Measurements from ENCODE around the gene AP2A1. TPM values are rescaled to one million over a fixed set of nuclear protein-coding genes. Genes with fewer than 3 reads are reported as not detected.

AP2A1 gene
- polyA plus RNA-seq, 1 experiment, result 59.1 TPM

- no peak overlapping the region for H3K4me3 ChIP-seq (ENCODE audit: low read depth, low read length)
- POLR2A ChIA-PET, result interaction anchor here (1.0 kb wide), 1 partner anchor 112 kb away, joined by 6 read pairs; the partner anchor contains the start of gene CPT1C
- CTCF ChIA-PET, result no interaction called here
Measured at GRCh38 chr19:49802836-49803528, 36.2 kb downstream of the AP2A1 start.

GRCh38 chr19:49803529-49803856 is 36.7 kb downstream of the AP2A1 start:
- no peaks in the 10 kb centered on the region for H3K27me3 ChIP-seq (ENCODE audit: control insufficient read depth, insufficient read depth, low read length)
- no peak for DNase-seq (ENCODE audit: low read depth, low spot score)
- H3K27ac ChIP-seq (ENCODE audit: low read depth, low read length), result no peak overlapping the region
- no peak overlapping the region for H3K4me3 ChIP-seq (ENCODE audit: low read depth, low read length)
- no peak for TF ChIP-seq CTCF (IDR thresholded peaks at IDR 0.05; ENCODE audit: low read depth, low read length)
- CTCF ChIA-PET, result interaction anchor here (1.0 kb wide), 1 partner anchor 9 kb away, joined by 3 read pairs; the partner anchor contains the start of gene FUZ
- H3K9me3 ChIP-seq (ENCODE audit: control insufficient read depth, insufficient read depth, low read length), result peaks cover 3% of the 10 kb centered on the region; the same call in 1 of the 2 replicates
- POLR2A ChIA-PET, result no interaction called here

More at GRCh38 chr19:49802836-49803528, 36.2 kb downstream of the AP2A1 start:
- Histone ChIP-seq H3K27me3 (ENCODE audit: control insufficient read depth, insufficient read depth, low read length) (no peaks in the 10 kb centered on the region), H3K9me3 (ENCODE audit: control insufficient read depth, insufficient read depth, low read length) (peaks cover 3% of the 10 kb centered on the region; the same call in 1 of the 2 replicates), H3K27ac (ENCODE audit: low read depth, low read length) (no peak overlapping the region)
- DNase-seq (ENCODE audit: low read depth, low spot score), result no peak
- no peak for TF ChIP-seq CTCF (IDR thresholded peaks at IDR 0.05; ENCODE audit: low read depth, low read length)

DNA sequence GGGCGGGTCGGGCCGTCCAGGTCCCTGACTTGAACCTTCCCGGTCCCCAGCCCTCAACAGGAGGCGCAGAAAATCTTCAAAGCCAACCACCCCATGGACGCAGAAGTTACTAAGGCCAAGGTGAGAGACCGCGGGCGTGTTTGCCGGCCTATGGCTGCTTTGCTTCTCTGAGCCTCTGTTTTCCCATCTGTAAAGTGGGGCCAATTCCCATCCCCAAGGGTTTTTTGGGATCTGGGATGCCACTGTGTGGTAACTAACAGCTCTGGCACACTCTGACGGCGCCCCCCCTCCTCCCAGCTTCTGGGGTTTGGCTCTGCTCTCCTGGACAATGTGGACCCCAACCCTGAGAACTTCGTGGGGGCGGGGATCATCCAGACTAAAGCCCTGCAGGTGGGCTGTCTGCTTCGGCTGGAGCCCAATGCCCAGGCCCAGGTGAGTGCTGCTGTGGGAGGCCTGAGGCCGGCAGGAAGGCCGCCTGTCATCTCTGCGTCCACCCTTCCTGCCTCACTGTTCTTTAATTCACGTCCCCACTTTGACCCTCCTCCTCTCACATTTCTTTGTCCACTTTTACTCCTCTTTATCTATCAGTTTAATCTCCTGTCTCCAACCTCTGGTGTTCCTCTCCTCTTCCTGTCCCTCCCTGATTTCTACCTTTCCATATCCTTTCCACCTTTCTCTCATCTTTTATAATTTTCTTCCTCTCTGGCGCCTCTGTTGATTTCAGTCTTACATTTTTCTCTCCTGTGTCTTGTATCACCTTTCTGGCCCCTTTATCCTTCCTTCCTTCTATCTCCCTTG is 39.2 kb downstream of the AP2A1 start:
- no peak overlapping the region for H3K27ac ChIP-seq (ENCODE audit: low read depth, low read length)
- POLR2A ChIA-PET, result no interaction called here
- no peak for TF ChIP-seq CTCF (IDR thresholded peaks at IDR 0.05; ENCODE audit: low read depth, low read length)
- no peak for DNase-seq (ENCODE audit: low read depth, low spot score)
- no peak overlapping the region for H3K4me3 ChIP-seq (ENCODE audit: low read depth, low read length)
- H3K9me3 ChIP-seq (ENCODE audit: control insufficient read depth, insufficient read depth, low read length), result no peaks in the 10 kb centered on the region; the same call in 1 of the 2 replicates
- CTCF ChIA-PET, result interaction anchor here (0.5 kb wide), 1 partner anchor 20 kb away, joined by 3 read pairs; no protein-coding TSS in a partner anchor
- no peaks in the 10 kb centered on the region for H3K27me3 ChIP-seq (ENCODE audit: control insufficient read depth, insufficient read depth, low read length)

- ChIA-PET CTCF (no interaction called here), POLR2A (no interaction called here)
- H3K4me3 ChIP-seq (ENCODE audit: low read depth, low read length), result no peak overlapping the region
- TF ChIP-seq CTCF (IDR thresholded peaks at IDR 0.05; ENCODE audit: low read depth, low read length), result no peak
- DNase-seq (ENCODE audit: low read depth, low spot score), result no peak
- no peaks in the 10 kb centered on the region; the same call in 1 of the 2 replicates for H3K9me3 ChIP-seq (ENCODE audit: control insufficient read depth, insufficient read depth, low read length)
- H3K27me3 ChIP-seq (ENCODE audit: control insufficient read depth, insufficient read depth, low read length), result no peaks in the 10 kb centered on the region
- H3K27ac ChIP-seq (ENCODE audit: low read depth, low read length), result no peak overlapping the region
Measured at GRCh38 chr19:49806620-49806959, 39.8 kb downstream of the AP2A1 start.
